GM12864 (cell line): ENCODE measurements around the gene ZDHHC14.

ENCODE experiments used
- DNase-seq: peaks from one replicate; pipeline ENCODE4 v3.0.0-alpha.2; 2011; ENCODE audit warnings: low read depth
- H3K4me3 ChIP-seq: 2 replicates; pipeline ENCODE4 v1.5.1; 2011; ENCODE audit warnings: mild to moderate bottlenecking, low read depth, low read length, control low read depth
- TF ChIP-seq, protein P1 (sequence below): IDR thresholded peaks from 2 replicates; pipeline ENCODE4 v1.5.1; 2011; ENCODE audit warnings: low read depth, mild to moderate bottlenecking, moderate library complexity, low read length, control low read depth, inconsistent platforms; ENCODE audit errors: missing control alignments

The ZDHHC14 gene

DNA sequence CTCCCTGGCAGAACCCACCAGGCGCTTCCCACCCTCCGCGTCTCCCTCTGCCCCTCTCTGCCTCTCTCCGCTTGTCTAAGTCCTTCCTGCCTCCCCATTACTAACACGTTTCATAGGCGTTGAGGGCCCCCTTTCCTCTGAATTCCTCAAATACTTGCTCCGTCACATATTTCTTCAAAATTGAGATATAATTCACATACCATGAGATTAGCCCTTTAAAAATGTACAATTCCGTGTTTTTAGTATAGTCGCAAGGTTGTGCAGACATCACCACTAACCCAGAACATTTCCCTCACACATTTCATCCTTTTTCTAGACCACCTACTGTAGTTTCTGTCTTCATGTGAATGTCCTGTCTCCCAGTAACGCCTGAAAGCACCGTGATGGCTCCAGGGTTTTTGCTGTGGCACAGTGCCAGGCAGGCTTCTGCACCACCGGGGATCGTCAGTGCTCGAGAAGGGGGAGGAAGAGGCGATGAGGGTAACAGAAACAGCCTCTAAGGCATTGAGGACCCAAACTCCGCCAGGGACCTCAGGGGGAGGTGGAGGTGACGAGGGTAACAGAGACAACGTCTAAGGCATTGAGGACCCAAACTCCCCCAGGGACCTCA lies 300.2 kb downstream of the ZDHHC14 start:
- no peak overlapping the region for H3K4me3 ChIP-seq
- no peak for DNase-seq
- TF ChIP-seq, protein P1, sequence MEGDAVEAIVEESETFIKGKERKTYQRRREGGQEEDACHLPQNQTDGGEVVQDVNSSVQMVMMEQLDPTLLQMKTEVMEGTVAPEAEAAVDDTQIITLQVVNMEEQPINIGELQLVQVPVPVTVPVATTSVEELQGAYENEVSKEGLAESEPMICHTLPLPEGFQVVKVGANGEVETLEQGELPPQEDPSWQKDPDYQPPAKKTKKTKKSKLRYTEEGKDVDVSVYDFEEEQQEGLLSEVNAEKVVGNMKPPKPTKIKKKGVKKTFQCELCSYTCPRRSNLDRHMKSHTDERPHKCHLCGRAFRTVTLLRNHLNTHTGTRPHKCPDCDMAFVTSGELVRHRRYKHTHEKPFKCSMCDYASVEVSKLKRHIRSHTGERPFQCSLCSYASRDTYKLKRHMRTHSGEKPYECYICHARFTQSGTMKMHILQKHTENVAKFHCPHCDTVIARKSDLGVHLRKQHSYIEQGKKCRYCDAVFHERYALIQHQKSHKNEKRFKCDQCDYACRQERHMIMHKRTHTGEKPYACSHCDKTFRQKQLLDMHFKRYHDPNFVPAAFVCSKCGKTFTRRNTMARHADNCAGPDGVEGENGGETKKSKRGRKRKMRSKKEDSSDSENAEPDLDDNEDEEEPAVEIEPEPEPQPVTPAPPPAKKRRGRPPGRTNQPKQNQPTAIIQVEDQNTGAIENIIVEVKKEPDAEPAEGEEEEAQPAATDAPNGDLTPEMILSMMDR = no peak

DNA sequence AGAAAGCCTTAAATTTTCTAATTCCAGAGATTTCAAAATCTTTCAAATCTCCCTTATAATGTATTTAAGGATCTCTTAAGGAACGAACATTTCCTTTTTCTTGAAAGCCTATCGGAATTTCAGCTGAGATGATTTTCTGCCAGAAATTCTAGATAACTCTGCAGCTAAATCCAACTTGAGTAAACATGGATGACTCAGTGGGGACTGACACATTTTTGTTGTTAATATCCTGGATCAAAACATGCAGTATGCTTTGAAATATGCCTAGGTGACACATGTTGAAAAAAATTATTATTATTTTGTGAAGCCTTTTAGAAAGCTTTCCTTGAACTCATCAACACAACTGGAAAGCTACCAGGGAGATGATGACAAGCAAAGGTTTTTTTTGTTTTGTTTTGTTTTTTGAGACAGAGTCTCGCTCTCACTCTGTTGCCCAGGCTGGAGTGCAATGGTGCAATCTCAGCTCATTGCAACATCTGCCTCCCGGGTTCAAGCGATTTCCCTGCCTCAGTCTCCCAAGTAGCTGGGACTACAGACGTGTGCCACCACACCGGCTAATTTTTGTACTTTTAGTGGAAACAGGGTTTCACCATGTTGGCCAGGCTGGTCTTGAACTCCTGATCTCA lies 302.0 kb downstream of the ZDHHC14 start:
- H3K4me3 ChIP-seq = no peak overlapping the region
- no peak for DNase-seq
- TF ChIP-seq, protein P1 = no peak

DNA sequence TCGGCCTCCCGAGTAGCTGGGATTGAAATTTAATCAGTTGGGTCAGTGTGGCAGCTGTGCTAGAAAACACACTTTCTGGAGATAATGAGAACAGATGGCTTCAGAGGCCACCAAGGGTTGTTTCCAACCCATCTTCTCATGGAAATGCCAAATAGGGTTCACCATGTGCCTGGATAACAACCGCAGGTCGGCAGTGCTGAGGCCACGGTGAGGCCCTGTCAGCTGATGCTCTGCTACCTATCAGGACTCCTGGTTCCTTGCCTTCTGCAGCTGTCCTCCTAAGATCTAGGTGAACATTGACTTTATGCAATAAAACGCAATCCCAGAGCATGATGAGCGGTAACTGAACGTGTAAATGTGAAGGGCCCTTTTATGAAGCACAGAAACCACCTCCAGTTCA lies 302.7 kb downstream of the ZDHHC14 start:
- TF ChIP-seq, protein P1 = no peak
- no peak for DNase-seq
- no peak overlapping the region for H3K4me3 ChIP-seq

DNA sequence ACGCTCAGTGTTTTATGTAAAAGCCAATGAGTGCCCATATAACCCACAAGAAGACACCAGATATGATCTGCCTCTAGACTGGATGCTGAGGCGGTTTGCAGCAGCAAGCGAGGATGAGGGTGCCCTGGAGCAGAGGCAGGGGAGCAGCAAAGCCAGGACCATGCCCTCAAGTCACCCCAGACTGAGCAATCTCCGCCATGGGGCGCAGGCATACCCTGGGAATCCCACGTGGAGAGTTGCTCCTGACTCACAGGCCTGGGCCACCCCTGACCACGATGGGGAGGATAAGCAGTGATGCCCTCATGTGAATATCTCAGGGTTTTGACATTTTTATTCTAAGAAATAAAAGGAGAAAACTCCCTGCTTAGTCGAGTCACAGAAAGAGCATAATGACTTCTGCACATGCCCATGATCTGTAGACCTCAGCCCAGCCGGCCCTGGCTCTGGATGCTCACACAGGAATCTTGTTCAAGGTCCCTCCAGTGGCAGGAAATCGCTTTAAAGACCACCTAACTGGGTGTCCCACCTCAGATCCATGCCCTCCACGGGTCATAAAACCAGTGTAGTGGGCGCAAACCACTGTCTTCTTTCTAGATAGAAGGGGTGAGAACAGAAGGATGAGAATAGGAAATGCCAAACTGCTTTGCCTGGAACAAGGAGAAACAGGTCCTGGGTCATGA lies 303.8 kb downstream of the ZDHHC14 start:
- no peak for DNase-seq
- TF ChIP-seq, protein P1 = no peak
- no peak overlapping the region for H3K4me3 ChIP-seq

DNA sequence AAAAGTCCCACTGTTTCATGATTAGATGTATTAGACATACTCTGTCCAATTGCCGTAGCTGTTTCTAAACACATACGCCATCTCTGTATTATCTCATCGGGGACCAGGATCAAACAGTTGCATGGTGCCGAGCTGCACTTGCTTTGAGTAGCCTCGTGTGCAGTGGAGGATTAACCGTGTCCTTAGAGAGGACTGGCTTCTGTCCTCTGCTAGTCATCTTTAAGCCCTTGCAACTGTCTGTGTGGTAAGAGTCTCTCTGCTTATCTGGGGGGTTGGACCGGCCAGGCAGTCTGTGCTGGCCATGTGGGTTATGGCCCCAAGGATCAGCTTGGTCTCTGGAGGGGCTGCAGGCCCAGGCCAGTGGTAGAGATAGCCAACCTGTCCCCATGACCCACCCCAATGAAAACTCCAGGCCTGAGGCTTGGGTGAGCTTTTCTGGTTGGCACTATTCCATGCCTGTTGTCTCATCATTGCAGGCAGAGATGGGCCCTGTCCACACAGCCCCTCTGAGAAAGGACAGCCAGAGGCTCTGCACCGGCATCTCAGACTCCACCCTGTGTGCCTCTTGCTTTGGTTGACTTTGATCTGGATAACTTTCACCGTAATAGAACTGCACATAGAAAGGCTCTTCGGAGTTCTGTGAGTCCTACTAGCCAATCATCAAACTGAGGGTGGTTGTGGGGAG lies 304.7 kb downstream of the ZDHHC14 start:
- no peak overlapping the region for H3K4me3 ChIP-seq
- TF ChIP-seq, protein P1 = no peak
- DNase-seq = no peak

DNA sequence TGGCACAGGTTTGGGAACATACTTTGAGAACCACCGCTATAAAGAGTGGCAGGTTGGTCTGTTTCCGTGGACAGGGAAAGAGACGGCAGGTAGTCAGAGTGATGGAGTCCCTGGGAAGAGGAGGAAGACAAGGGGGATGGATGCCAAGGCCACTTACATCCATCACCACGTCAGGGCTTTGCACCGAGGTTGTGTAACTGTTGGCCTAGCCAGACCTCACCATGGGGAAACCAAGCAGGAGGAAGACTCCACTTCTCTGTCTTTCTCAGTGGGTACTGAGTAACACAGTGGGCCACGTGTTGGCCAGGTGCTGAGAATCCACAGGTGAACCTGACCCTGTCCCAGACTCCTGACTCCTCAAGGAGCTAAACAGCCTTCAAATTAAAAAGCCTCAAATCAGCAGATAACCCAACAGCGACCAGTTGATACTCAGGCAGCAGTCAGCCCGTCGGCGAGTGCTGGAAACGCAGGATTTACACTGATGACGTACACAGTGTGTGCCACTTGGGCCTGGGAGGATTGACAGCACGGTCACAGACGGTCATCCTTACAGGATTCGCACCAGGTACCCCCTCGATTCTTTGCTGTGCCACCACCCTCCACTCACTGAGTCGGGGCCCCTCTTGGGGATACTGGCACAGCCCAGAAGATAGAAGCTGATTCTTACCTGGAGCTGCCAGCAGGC lies 307.4 kb downstream of the ZDHHC14 start:
- TF ChIP-seq, protein P1 = no peak

More for the DNA sequence above, 307.4 kb downstream of the ZDHHC14 start:
- no peak overlapping the region for H3K4me3 ChIP-seq
- DNase-seq = no peak
